Right lobe of liver (tissue), 4 donors: ENCODE data around the gene SEMA4A.

Experiments
- CTCF ChIP-seq, 4 donors: fragments of 200-600 bp in 3 of 4; fragments of 450-650 bp in 1 of 4; IDR thresholded peaks; one replicate each; pipeline versions ENCODE4 v1.5.1 to v1.8.0; 2016 to 2022; ENCODE audit warnings: antibody characterized with exemption in 4 of 4, mild to moderate bottlenecking in 2 of 4
- POLR2A ChIP-seq: fragments of 450-650 bp; IDR thresholded peaks from one replicate; pipeline ENCODE4 v1.6.1; 2017; ENCODE audit warnings: antibody characterized with exemption, mild to moderate bottlenecking
- donor health status: DM: no; HTN: no; CAD: no.
- donor health status: DM: no; HTN: no; CAD: no.
- donor health status: DM: no; HTN: yes; CAD: no.

GRCh38 chr1:156160743-156161171, 7.4 kb downstream of the SEMA4A start:
- no peak for TF ChIP-seq CTCF (IDR thresholded peaks at IDR 0.05)
- no peak for TF ChIP-seq POLR2A
